22Rv1 (cell line): ENCODE measurements around the gene PRCP.

ENCODE experiments used
- H3K27ac ChIP-seq: fragments of 450-650 bp; 2 replicates; pipeline ENCODE4 v1.5.1; 2017
- CTCF ChIP-seq: fragments of 450-650 bp; IDR thresholded peaks from 2 replicates; pipeline ENCODE4 v1.5.1; 2017; ENCODE audit warnings: mild to moderate bottlenecking
- ZFX ChIP-seq: fragments of 450-650 bp; IDR thresholded peaks from 2 replicates; pipeline ENCODE4 v1.6.1; 2017; ENCODE audit warnings: antibody characterized with exemption, borderline replicate concordance

Gene PRCP

GRCh38 chr11:82889133-82890001 lies 10.9 kb downstream of the PRCP start:
- TF ChIP-seq CTCF (no peak), ZFX (no peak)
- no peak overlapping the region for H3K27ac ChIP-seq

- TF ChIP-seq ZFX (no peak), CTCF (no peak)
- H3K27ac ChIP-seq: no peak overlapping the region
These were observed 16.4 kb downstream of the PRCP start for GRCh38 chr11:82883853-82884252.

- no peak overlapping the region for H3K27ac ChIP-seq
- TF ChIP-seq CTCF (no peak), ZFX (no peak)
These were observed 25.3 kb downstream of the PRCP start for GRCh38 chr11:82874646-82875523.

GRCh38 chr11:82873919-82874333 lies 26.3 kb downstream of the PRCP start:
- TF ChIP-seq CTCF (no peak), ZFX (no peak)
- no peak overlapping the region for H3K27ac ChIP-seq

GRCh38 chr11:82872377-82873150 lies 27.7 kb downstream of the PRCP start:
- TF ChIP-seq CTCF (no peak), ZFX (no peak)
- H3K27ac ChIP-seq: no peak overlapping the region

- no peak overlapping the region for H3K27ac ChIP-seq
- TF ChIP-seq CTCF: no peak
- no peak for TF ChIP-seq ZFX
These were observed 28.6 kb downstream of the PRCP start for GRCh38 chr11:82871646-82872045.
